PFSK-1 (cell line): ENCODE results near the gene RAP1A.

ENCODE experiments used
- FOXP2 ChIP-seq: optimal IDR thresholded peaks from 2 replicates; pipeline ENCODE3; 2011; ENCODE audit warnings: borderline replicate concordance, control low read depth, inconsistent platforms; ENCODE audit not compliant: insufficient read depth; ENCODE audit errors: extremely low read length, extremely low read depth
- POLR2AphosphoS5 ChIP-seq: IDR thresholded peaks from 2 replicates; pipeline ENCODE4 v1.6.1; 2012; ENCODE audit warnings: low read depth, mild to moderate bottlenecking, control low read depth, low read length, moderate library complexity
- SIN3A ChIP-seq: IDR thresholded peaks from 2 replicates; pipeline ENCODE4 v1.6.1; 2012; ENCODE audit warnings: mild to moderate bottlenecking, low read length, moderate library complexity, borderline replicate concordance; ENCODE audit not compliant: insufficient read depth
- TAF1 ChIP-seq: IDR thresholded peaks from 2 replicates; pipeline ENCODE4 v1.6.1; 2012; ENCODE audit warnings: low read length, control low read depth, borderline replicate concordance; ENCODE audit not compliant: insufficient read depth
- TF ChIP-seq, protein P1 (sequence below), 2 experiments: IDR thresholded peaks; 2 replicates each; pipeline versions ENCODE4 v1.6.1 to v1.8.0; 2011 to 2012; ENCODE audit warnings: low read depth in 2 of 2, low read length in 2 of 2, control low read depth in 1 of 2, inconsistent platforms in 1 of 2, mild to moderate bottlenecking in 1 of 2, moderate library complexity in 1 of 2; ENCODE audit not compliant: insufficient read depth in 1 of 2

- TF ChIP-seq, protein P1, sequence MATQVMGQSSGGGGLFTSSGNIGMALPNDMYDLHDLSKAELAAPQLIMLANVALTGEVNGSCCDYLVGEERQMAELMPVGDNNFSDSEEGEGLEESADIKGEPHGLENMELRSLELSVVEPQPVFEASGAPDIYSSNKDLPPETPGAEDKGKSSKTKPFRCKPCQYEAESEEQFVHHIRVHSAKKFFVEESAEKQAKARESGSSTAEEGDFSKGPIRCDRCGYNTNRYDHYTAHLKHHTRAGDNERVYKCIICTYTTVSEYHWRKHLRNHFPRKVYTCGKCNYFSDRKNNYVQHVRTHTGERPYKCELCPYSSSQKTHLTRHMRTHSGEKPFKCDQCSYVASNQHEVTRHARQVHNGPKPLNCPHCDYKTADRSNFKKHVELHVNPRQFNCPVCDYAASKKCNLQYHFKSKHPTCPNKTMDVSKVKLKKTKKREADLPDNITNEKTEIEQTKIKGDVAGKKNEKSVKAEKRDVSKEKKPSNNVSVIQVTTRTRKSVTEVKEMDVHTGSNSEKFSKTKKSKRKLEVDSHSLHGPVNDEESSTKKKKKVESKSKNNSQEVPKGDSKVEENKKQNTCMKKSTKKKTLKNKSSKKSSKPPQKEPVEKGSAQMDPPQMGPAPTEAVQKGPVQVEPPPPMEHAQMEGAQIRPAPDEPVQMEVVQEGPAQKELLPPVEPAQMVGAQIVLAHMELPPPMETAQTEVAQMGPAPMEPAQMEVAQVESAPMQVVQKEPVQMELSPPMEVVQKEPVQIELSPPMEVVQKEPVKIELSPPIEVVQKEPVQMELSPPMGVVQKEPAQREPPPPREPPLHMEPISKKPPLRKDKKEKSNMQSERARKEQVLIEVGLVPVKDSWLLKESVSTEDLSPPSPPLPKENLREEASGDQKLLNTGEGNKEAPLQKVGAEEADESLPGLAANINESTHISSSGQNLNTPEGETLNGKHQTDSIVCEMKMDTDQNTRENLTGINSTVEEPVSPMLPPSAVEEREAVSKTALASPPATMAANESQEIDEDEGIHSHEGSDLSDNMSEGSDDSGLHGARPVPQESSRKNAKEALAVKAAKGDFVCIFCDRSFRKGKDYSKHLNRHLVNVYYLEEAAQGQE (IDR thresholded peaks at IDR 0.05; ENCODE audit: insufficient read depth in 1 of 2, low read depth in 2 of 2, low read length in 2 of 2), result no peak
- TF ChIP-seq POLR2AphosphoS5 (no peak), TAF1 (no peak), SIN3A (no peak), FOXP2 (no peak)
Measured at GRCh38 chr1:111595807-111596206, 23.8 kb upstream of the RAP1A start.
